ENCODE data around the gene THSD4.

DNA sequence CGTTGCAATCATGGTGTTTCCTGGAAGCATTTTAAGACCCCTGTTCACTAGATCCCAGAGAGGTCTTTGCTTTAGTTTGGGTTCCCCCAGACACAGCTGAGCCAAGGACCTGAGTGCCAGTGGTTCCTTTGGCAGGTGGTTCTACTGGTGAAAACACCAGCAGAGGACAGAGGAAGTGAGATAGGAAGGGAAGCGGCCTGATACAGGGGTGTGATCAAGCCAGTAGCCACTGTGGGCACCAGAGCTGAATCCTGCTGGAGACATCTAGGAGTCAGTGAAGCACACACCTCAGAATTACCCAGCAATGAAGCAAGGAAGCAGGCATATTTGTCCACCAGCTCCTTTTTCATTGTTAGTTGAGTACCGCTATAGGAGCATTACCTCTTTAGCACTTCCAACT lies 451.9 kb downstream of the THSD4 start:
- TF ChIP-seq, protein P1, sequence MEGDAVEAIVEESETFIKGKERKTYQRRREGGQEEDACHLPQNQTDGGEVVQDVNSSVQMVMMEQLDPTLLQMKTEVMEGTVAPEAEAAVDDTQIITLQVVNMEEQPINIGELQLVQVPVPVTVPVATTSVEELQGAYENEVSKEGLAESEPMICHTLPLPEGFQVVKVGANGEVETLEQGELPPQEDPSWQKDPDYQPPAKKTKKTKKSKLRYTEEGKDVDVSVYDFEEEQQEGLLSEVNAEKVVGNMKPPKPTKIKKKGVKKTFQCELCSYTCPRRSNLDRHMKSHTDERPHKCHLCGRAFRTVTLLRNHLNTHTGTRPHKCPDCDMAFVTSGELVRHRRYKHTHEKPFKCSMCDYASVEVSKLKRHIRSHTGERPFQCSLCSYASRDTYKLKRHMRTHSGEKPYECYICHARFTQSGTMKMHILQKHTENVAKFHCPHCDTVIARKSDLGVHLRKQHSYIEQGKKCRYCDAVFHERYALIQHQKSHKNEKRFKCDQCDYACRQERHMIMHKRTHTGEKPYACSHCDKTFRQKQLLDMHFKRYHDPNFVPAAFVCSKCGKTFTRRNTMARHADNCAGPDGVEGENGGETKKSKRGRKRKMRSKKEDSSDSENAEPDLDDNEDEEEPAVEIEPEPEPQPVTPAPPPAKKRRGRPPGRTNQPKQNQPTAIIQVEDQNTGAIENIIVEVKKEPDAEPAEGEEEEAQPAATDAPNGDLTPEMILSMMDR (IDR thresholded peaks at IDR 0.05) = no peak
- TF ChIP-seq POLR2AphosphoS5 (IDR thresholded peaks at IDR 0.05; ENCODE audit: insufficient read depth in 1 of 2, low read depth in 1 of 2) (no peak), POLR2A (IDR thresholded peaks at IDR 0.05) (no peak)
